Measurements from ENCODE around the gene ZNF862. TPM values are rescaled to one million over a fixed set of nuclear protein-coding genes. Genes with fewer than 3 reads are reported as not detected.
A peak's percentile ranks its signal among the peaks of the same experiment; 100 is the strongest.

The ZNF862 gene
- total RNA-seq, 1 donor from 2014 or later, result 22.6 TPM

- Mint-ChIP-seq H3K4me1 (ENCODE audit: unreplicated experiment) (peaks cover 32% of the 10 kb centered on the region), H3K4me3 (ENCODE audit: unreplicated experiment) (peak overlapping the region; percentile 83), H3K36me3 (ENCODE audit: low read depth, unreplicated experiment) (peaks cover 14% of the 10 kb centered on the region), H3K27ac (ENCODE audit: unreplicated experiment) (no peak overlapping the region), H3K27me3 (ENCODE audit: unreplicated experiment) (peaks cover 13% of the 10 kb centered on the region), H3K9me3 (ENCODE audit: unreplicated experiment) (no peaks in the 10 kb centered on the region)
- no peak for TF ChIP-seq CTCF (IDR thresholded peaks at IDR 0.05; ENCODE audit: unreplicated experiment)
- DNase-seq (ENCODE audit: low spot score), result no peak
These were observed 35.9 kb downstream of the ZNF862 start for GRCh38 chr7:149873970-149874643.

GRCh38 chr7:149874644-149875028 is 36.5 kb downstream of the ZNF862 start:
- Mint-ChIP-seq H3K27ac (ENCODE audit: unreplicated experiment) (no peak overlapping the region), H3K9me3 (ENCODE audit: unreplicated experiment) (no peaks in the 10 kb centered on the region), H3K4me1 (ENCODE audit: unreplicated experiment) (peaks cover 30% of the 10 kb centered on the region), H3K27me3 (ENCODE audit: unreplicated experiment) (peaks cover 11% of the 10 kb centered on the region), H3K4me3 (ENCODE audit: unreplicated experiment) (peak overlapping the region; percentile 57), H3K36me3 (ENCODE audit: low read depth, unreplicated experiment) (peaks cover 14% of the 10 kb centered on the region)
- TF ChIP-seq CTCF (IDR thresholded peaks at IDR 0.05; ENCODE audit: unreplicated experiment), result no peak
- no peak for DNase-seq (ENCODE audit: low spot score)

GRCh38 chr7:149875396-149875795 is 37.2 kb downstream of the ZNF862 start:
- Mint-ChIP-seq H3K9me3 (ENCODE audit: unreplicated experiment) (no peaks in the 10 kb centered on the region), H3K27me3 (ENCODE audit: unreplicated experiment) (peaks cover 10% of the 10 kb centered on the region), H3K4me3 (ENCODE audit: unreplicated experiment) (peak overlapping the region; percentile 77), H3K27ac (ENCODE audit: unreplicated experiment) (no peak overlapping the region), H3K4me1 (ENCODE audit: unreplicated experiment) (peaks cover 22% of the 10 kb centered on the region), H3K36me3 (ENCODE audit: low read depth, unreplicated experiment) (peaks cover 14% of the 10 kb centered on the region)
- no peak for TF ChIP-seq CTCF (IDR thresholded peaks at IDR 0.05; ENCODE audit: unreplicated experiment)
- no peak for DNase-seq (ENCODE audit: low spot score)

- Mint-ChIP-seq H3K27ac (ENCODE audit: unreplicated experiment) (no peak overlapping the region), H3K4me1 (ENCODE audit: unreplicated experiment) (peaks cover 4% of the 10 kb centered on the region), H3K4me3 (ENCODE audit: unreplicated experiment) (no peak overlapping the region), H3K9me3 (ENCODE audit: unreplicated experiment) (no peaks in the 10 kb centered on the region), H3K27me3 (ENCODE audit: unreplicated experiment) (peaks cover 11% of the 10 kb centered on the region), H3K36me3 (ENCODE audit: low read depth, unreplicated experiment) (peaks cover 9% of the 10 kb centered on the region)
- TF ChIP-seq CTCF (IDR thresholded peaks at IDR 0.05; ENCODE audit: unreplicated experiment), result no peak
- DNase-seq (ENCODE audit: low spot score), result no peak
These were observed 39.8 kb downstream of the ZNF862 start for GRCh38 chr7:149877890-149878522.

- H3K36me3 Mint-ChIP-seq (ENCODE audit: low read depth, unreplicated experiment), result peaks cover 9% of the 10 kb centered on the region
These were observed 40.3 kb downstream of the ZNF862 start for GRCh38 chr7:149878523-149878921.

More at GRCh38 chr7:149878523-149878921, 40.3 kb downstream of the ZNF862 start:
- TF ChIP-seq CTCF (IDR thresholded peaks at IDR 0.05; ENCODE audit: unreplicated experiment), result no peak
- Mint-ChIP-seq H3K4me1 (ENCODE audit: unreplicated experiment) (peaks cover 3% of the 10 kb centered on the region), H3K27me3 (ENCODE audit: unreplicated experiment) (peaks cover 11% of the 10 kb centered on the region), H3K9me3 (ENCODE audit: unreplicated experiment) (no peaks in the 10 kb centered on the region), H3K27ac (ENCODE audit: unreplicated experiment) (no peak overlapping the region), H3K4me3 (ENCODE audit: unreplicated experiment) (no peak overlapping the region)
- DNase-seq (ENCODE audit: low spot score), result no peak
